ENCODE measurements around the gene SPRR2B.
"Not testable (repeated sequence)": the region's sequence is repeated elsewhere in the genome, so short reads cannot be mapped to it uniquely, and the experiment has no call there.

SPRR2B gene

DNA sequence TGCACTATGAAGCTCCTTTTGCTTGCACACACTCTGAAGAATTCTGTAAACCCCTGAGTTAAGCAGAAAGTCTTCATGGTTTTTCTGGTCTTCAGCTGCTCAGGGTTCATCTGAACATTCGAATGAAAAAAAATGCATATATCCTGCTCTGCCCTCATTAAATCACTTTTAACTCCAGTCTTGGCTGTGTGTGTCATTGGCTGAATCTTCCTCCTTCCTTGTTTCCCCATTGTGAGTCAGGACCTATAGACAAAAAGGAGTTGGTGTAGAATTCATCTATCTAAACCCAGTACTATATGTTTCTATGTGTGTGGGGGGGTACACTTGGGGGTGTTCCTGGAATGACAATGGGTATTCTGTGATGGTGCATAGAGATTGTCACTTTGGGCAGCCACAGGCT, 47.0 kb downstream of the SPRR2B start:
- Histone ChIP-seq H3K4me3 (ENCODE audit: low read length) (no peak overlapping the region), H2AFZ (ENCODE audit: low read depth, low read length) (no peak overlapping the region), H3K27me3 (ENCODE audit: insufficient read depth, low read length) (no peaks in the 10 kb centered on the region), H3K36me3 (ENCODE audit: insufficient read depth, low read length) (no peaks in the 10 kb centered on the region), H3K4me1 (ENCODE audit: insufficient read depth, low read length) (no peaks in the 10 kb centered on the region), H3K9me3 (ENCODE audit: low read length) (no peaks in the 10 kb centered on the region)

DNA sequence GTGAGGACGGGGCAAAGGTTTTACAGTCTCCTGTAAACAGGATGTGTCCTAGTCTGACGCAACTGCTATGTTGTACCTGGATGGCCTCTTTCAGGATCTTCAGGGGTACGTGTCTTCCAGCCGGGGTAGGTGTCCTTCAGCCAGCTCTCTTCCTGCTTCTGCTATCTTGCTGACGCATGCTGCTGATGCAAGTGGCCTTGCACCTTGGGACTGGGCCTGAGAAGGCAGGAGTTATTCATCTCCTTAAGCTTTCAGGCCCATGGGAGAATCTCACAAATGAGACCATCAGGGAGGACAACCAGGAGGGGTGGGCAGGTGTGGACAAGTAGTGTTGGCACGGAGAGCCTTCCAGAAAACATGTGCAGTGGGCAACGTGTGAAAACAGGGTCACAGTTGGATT, 48.3 kb downstream of the SPRR2B start:
- no peak overlapping the region for H2AFZ ChIP-seq (ENCODE audit: low read depth, low read length)
- H3K9me3 ChIP-seq (ENCODE audit: low read length): no peaks in the 10 kb centered on the region
- H3K36me3 ChIP-seq (ENCODE audit: insufficient read depth, low read length): no peaks in the 10 kb centered on the region

DNA sequence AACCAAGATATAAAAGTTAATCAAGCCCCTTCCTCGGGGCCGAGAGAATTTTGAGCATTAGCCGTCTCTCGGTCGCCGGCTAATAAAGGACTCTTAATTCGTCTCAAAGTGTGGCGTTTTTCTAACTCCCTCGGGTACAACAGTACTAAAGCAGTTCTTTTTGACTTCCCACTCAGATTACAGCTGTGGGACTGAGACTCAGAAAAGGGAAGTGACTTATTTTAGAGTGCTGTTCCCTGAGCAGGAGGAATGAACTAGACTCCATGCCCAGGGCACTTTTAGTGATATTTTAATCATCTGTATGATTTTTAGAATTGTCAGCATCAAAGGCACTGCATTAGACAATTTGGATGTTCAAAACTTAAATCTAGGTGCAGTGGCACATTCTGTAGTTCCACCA, 49.1 kb downstream of the SPRR2B start:
- H3K27me3 ChIP-seq (ENCODE audit: insufficient read depth, low read length); H3K4me3 ChIP-seq (ENCODE audit: low read length); H3K4me1 ChIP-seq (ENCODE audit: insufficient read depth, low read length); H3K9me3 ChIP-seq (ENCODE audit: low read length); H3K36me3 ChIP-seq (ENCODE audit: insufficient read depth, low read length); H2AFZ ChIP-seq (ENCODE audit: low read depth, low read length): not testable (repeated sequence)

More for the DNA sequence above, 48.3 kb downstream of the SPRR2B start:
- Histone ChIP-seq H3K27me3 (ENCODE audit: insufficient read depth, low read length) (no peaks in the 10 kb centered on the region), H3K4me1 (ENCODE audit: insufficient read depth, low read length) (no peaks in the 10 kb centered on the region), H3K4me3 (ENCODE audit: low read length) (no peak overlapping the region)

DNA sequence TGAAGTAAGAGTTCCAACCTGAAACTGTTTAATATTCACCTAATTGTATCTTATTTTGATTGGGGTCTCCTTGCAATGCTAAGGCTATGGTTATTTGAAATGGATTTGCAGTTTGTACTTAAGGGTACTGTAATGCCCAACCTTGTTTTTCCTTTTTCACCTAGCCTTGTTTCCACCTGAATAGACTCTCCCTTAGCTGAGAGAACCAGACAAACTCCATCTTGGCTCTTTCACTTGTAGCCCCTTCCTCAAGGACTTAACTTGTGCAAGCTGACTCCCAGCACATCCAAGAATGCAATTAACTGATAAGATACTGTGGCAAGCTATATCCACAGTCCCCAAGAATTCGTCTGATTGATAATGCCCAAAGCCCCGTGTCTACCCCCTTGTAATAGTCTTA, 49.6 kb downstream of the SPRR2B start:
- H2AFZ ChIP-seq (ENCODE audit: low read depth, low read length); H3K9me3 ChIP-seq (ENCODE audit: low read length); H3K4me1 ChIP-seq (ENCODE audit: insufficient read depth, low read length); H3K36me3 ChIP-seq (ENCODE audit: insufficient read depth, low read length); H3K27me3 ChIP-seq (ENCODE audit: insufficient read depth, low read length); H3K4me3 ChIP-seq (ENCODE audit: low read length): not testable (repeated sequence)

Data from neuron (in vitro differentiated cells).